K562 (cell line): ENCODE data around the gene LGR6. TPM values are rescaled to one million over a fixed set of nuclear protein-coding genes. Genes with fewer than 3 reads are reported as not detected.

Experiments
- ATAC-seq: fragments of 200-7000 bp; cut with Tn5 transposase; 3 replicates; pipeline ENCODE4 v1.9.1; 2020; ENCODE audit warnings: moderate library complexity
- BruUV-seq: library from RNA; stranded (reverse); fragments of 400-500 nt; replicated peaks from 2 replicates; lab custom pipeline; 2021; lab: Mats Ljungman, UMichigan
- CTCF ChIA-PET: fragments of 300-600 bp; formaldehyde crosslinking; extraction: SDS; loops from one replicate; lab custom pipeline; 2021; ENCODE audit warnings: low intra/inter-chr PET ratio; lab: Yijun Ruan, JAX
- POLR2A ChIA-PET: fragments of 300-600, 350-650 bp; sonication (Branson Sonifier 250); formaldehyde crosslinking; extraction: SDS; loops from one replicate; lab custom pipeline; 2021; ENCODE audit warnings: antibody characterized with exemption, inconsistent platforms; lab: Yijun Ruan, JAX
- DNase-seq, 4 experiments: peaks; one replicate each; pipeline versions ENCODE4 v3.0.0 to v3.0.0-alpha.2; 2011 to 2018; ENCODE audit warnings: low spot score in 3 of 4, mixed read lengths in 3 of 4; ENCODE audit errors: extremely low read depth in 1 of 4
- FAIRE-seq: peaks from 2 replicates; lab custom pipeline; 2011; peaks lifted over from hg19 to GRCh38; lab: Jason Lieb, UNC
- H2AFZ ChIP-seq: 2 replicates; pipeline ENCODE4 v1.6.0; 2011; ENCODE audit warnings: low read depth, low read length, control low read depth, inconsistent platforms
- H3K27ac ChIP-seq: fragments of 200-600 bp; 3 replicates; pipeline ENCODE4 v1.8.0; 2011; ENCODE audit warnings: low read depth, mild to moderate bottlenecking, control low read depth, inconsistent platforms, low read length, moderate library complexity, mixed read lengths; ENCODE audit errors: extremely low read depth
- H3K27me3 ChIP-seq, 2 experiments: fragments of 300-600 bp in 1 of 2; 2 replicates in 1 of 2; 3 replicates in 1 of 2; pipeline versions ENCODE4 v1.6.0 to v1.8.0; 2011; ENCODE audit warnings: inconsistent platforms in 2 of 2, low read length in 2 of 2, mild to moderate bottlenecking in 1 of 2, mixed read lengths in 1 of 2, moderate library complexity in 1 of 2; ENCODE audit not compliant: control insufficient read depth in 2 of 2, insufficient read depth in 2 of 2
- H3K36me3 ChIP-seq: fragments of 300-600 bp; 3 replicates; pipeline ENCODE4 v1.8.0; 2011; ENCODE audit warnings: mild to moderate bottlenecking, low read length, inconsistent platforms; ENCODE audit not compliant: control insufficient read depth, insufficient read depth
- H3K4me1 ChIP-seq, 2 experiments: fragments of 200-600 bp in 1 of 2; replicated peaks in 1 of 2; 2 replicates in 1 of 2; 3 replicates in 1 of 2; pipeline versions ENCODE4 v1.5.1 to v1.8.0; 2011; ENCODE audit warnings: inconsistent platforms in 2 of 2, low read length in 2 of 2, mild to moderate bottlenecking in 1 of 2, mixed read lengths in 1 of 2, moderate library complexity in 1 of 2; ENCODE audit not compliant: control insufficient read depth in 2 of 2, insufficient read depth in 2 of 2
- H3K4me2 ChIP-seq: 2 replicates; pipeline ENCODE4 v1.6.1; 2011; ENCODE audit warnings: low read length, control low read depth, inconsistent platforms, mixed read lengths; ENCODE audit not compliant: insufficient read depth
- H3K4me3 ChIP-seq: fragments of 200-600 bp; sonication (generic), shearing (Covaris generic); 2 replicates; pipeline ENCODE4 v1.5.1; 2016; ENCODE audit warnings: control low read depth, inconsistent platforms
- H3K79me2 ChIP-seq: fragments of 200-600 bp; 3 replicates; pipeline ENCODE4 v1.8.0; 2011; ENCODE audit warnings: low read length, inconsistent platforms; ENCODE audit not compliant: control insufficient read depth, insufficient read depth
- H3K9ac ChIP-seq, 2 experiments: 2 replicates each; pipeline versions ENCODE4 v1.6.0 to v1.6.1; 2011; ENCODE audit warnings: low read depth in 2 of 2, low read length in 2 of 2, control low read depth in 1 of 2, inconsistent platforms in 1 of 2, mild to moderate bottlenecking in 1 of 2, mixed read lengths in 1 of 2; ENCODE audit not compliant: insufficient read depth in 1 of 2
- H3K9me1 ChIP-seq: one replicate; pipeline ENCODE4 v1.6.0; 2011; ENCODE audit warnings: inconsistent platforms, mild to moderate bottlenecking, low read length, moderate library complexity; ENCODE audit not compliant: control insufficient read depth, insufficient read depth
- H3K9me3 ChIP-seq: replicated peaks from 2 replicates; pipeline ENCODE4 v1.5.1; 2011; ENCODE audit warnings: low read depth, low read length, inconsistent platforms; ENCODE audit not compliant: control insufficient read depth, insufficient read depth
- H4K20me1 ChIP-seq: replicated peaks from 2 replicates; pipeline ENCODE4 v1.6.1; 2011; ENCODE audit warnings: low read length, inconsistent platforms, mixed read lengths; ENCODE audit not compliant: control insufficient read depth, insufficient read depth
- ZFPM2 ChIP-seq: fragments of 250-450 bp; sonication (Bioruptor Pico); IDR thresholded peaks from 2 replicates; pipeline ENCODE4 v1.5.1; 2022; ENCODE audit warnings: mild to moderate bottlenecking
- WGBS: fragments of 100-300 bp; shearing (Covaris generic); methylation state at CpG from one replicate; pipeline ENCODE4 v1.1.6; 2016; ENCODE audit warnings: low coverage, mixed read lengths; ENCODE audit not compliant: insufficient coverage; ENCODE audit errors: missing lambda C conversion rate; 5-methylcytosine and 5-hydroxymethylcytosine counted together
- in situ Hi-C: fragments of 300-500 bp; cut with MboI; formaldehyde crosslinking; loops from 4 replicates; pipeline ENCODE4 v1.15.0; 2018; ENCODE audit warnings: inconsistent platforms, mixed read lengths
- intact Hi-C: fragments of 100-400 bp; cut with micrococcal nuclease; formaldehyde crosslinking; loops from 2 replicates; pipeline ENCODE4 v1.14.2; 2022
- polyA plus RNA-seq, 8 experiments: library from polyadenylated mRNA; depleted of rRNA in 4 of 8; stranded (reverse) in 5 of 8; unstranded in 3 of 8; fragments of >200 nt; fragmentation: Nextera tagmentation in 2 of 8; fragmentation: Illumina TruSeq in 1 of 8; extraction: Ambion mirVana in 2 of 8; extraction: Trizol in 1 of 8; gene quantifications; 2 replicates each; pipeline versions ENCODE4 v1.2.1 to v1.2.3, GENCODE V29; 2011 to 2014; ENCODE audit warnings: inconsistent platforms in 1 of 8, missing spikeins in 1 of 8
- total RNA-seq, 7 experiments: library from RNA; depleted of rRNA in 6 of 7; stranded (reverse); fragments of >200 nt in 6 of 7; fragmentation: Illumina TruSeq in 2 of 7; extraction: Trizol in 2 of 7; gene quantifications; 2 replicates each; pipeline versions ENCODE4 v1.2.1 to v1.2.3, GENCODE V29; 2011 to 2021; ENCODE audit warnings: low replicate concordance in 1 of 7
- TF ChIP-seq, protein P1 (sequence below): fragments of 450-650 bp; IDR thresholded peaks from 2 replicates; pipeline ENCODE4 v1.7.1; 2018; ENCODE audit warnings: mild to moderate bottlenecking, low read depth; ENCODE audit not compliant: partially characterized antibody

Gene LGR6
- total and polyA plus RNA-seq, 9 of the 15 experiments (the other 6 are each of a cell fraction or from before 2014, with no cell fraction given): 0.01 to 0.54 (median 0.17) TPM; not detected in 1

DNA sequence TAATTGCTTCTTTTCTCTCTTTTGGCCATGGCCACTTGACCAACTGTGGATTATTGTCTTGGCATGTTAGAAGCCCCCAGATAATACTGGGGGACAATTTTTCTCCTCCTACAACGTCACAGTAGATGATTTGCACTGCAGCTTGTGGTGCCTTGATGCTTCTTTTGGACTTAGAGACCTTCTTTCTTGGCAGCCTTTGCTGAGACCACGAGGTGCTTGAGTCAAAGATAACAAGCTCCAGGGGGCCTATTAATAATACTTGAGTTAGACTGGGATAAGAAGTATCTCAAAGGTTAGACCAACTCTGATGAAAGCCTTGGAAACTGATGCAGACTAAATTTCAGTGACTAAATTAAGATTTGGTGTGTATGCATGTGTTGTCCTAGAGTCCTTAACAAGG is 158.1 kb downstream of the LGR6 start:
- 16% methylated on average over 2 of the region's 2 CpGs for WGBS
- Histone ChIP-seq H3K9me1 (no peaks in the 10 kb centered on the region), H3K27ac (no peak overlapping the region), H3K79me2 (peaks cover 60% of the 10 kb centered on the region), H3K4me1 (peaks cover 5 to 18% of the 10 kb centered on the region in 2 experiments), H4K20me1 (peaks cover 8% of the 10 kb centered on the region; the same call in 1 of the 2 replicates), H3K27me3 (no peaks in the 10 kb centered on the region), H2AFZ (no peak overlapping the region), H3K9ac (no peak overlapping the region), H3K9me3 (no peaks in the 10 kb centered on the region), H3K4me3 (no peak overlapping the region), H3K4me2 (no peak overlapping the region), H3K36me3 (no peaks in the 10 kb centered on the region)
- BruUV-seq: no TSS peak
- in situ Hi-C loops: no loop called here
- ATAC-seq (no peak), DNase-seq (peak in 1 of 4 experiments; percentile 31), FAIRE-seq (no peak)
- intact Hi-C loops: no loop called here
- CTCF ChIA-PET: no interaction called here
- POLR2A ChIA-PET: interaction anchor here (0.8 to 1.6 kb wide), 2 partner anchors 10 kb away, joined by 5 read pairs; partner anchors contain the start of gene UBE2T
- TF ChIP-seq ZFPM2 (CRISPR knock-in tag): no peak
- TF ChIP-seq, protein P1, sequence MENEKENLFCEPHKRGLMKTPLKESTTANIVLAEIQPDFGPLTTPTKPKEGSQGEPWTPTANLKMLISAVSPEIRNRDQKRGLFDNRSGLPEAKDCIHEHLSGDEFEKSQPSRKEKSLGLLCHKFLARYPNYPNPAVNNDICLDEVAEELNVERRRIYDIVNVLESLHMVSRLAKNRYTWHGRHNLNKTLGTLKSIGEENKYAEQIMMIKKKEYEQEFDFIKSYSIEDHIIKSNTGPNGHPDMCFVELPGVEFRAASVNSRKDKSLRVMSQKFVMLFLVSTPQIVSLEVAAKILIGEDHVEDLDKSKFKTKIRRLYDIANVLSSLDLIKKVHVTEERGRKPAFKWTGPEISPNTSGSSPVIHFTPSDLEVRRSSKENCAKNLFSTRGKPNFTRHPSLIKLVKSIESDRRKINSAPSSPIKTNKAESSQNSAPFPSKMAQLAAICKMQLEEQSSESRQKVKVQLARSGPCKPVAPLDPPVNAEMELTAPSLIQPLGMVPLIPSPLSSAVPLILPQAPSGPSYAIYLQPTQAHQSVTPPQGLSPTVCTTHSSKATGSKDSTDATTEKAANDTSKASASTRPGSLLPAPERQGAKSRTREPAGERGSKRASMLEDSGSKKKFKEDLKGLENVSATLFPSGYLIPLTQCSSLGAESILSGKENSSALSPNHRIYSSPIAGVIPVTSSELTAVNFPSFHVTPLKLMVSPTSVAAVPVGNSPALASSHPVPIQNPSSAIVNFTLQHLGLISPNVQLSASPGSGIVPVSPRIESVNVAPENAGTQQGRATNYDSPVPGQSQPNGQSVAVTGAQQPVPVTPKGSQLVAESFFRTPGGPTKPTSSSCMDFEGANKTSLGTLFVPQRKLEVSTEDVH: no peak
